H1 (cell line): ENCODE measurements around the gene ZFPL1. TPM values are rescaled to one million over a fixed set of nuclear protein-coding genes. Genes with fewer than 3 reads are reported as not detected.

Experiments
- CTCF ChIA-PET: fragments of 300-600 bp; sonication (Branson Sonifier 250); formaldehyde crosslinking; loops from one replicate; lab custom pipeline; 2021; ENCODE audit not compliant: partially characterized antibody; lab: Charles Lee
- POLR2A ChIA-PET: fragments of 300-600 bp; sonication (Branson Sonifier 250); formaldehyde crosslinking; loops from one replicate; lab custom pipeline; 2021; ENCODE audit warnings: inconsistent platforms; ENCODE audit not compliant: partially characterized antibody; lab: Charles Lee
- DNase-seq, 2 experiments: peaks; one replicate each; pipeline versions ENCODE4 v3.0.0 to v3.0.0-alpha.2; 2010 to 2022; ENCODE audit warnings: low spot score in 2 of 2, low read depth in 1 of 2, mixed read lengths in 1 of 2
- FAIRE-seq: peaks from 2 replicates; lab custom pipeline; 2011; peaks lifted over from hg19 to GRCh38; lab: Jason Lieb, UNC
- H2AFZ ChIP-seq: 2 replicates; pipeline ENCODE4 v1.8.1; 2012; ENCODE audit warnings: low read length, inconsistent platforms
- H2AK5ac ChIP-seq: 2 replicates; pipeline ENCODE4 v1.6.1; 2013; ENCODE audit warnings: low read depth, low read length
- H2BK120ac ChIP-seq: replicated peaks from 2 replicates; pipeline ENCODE3; 2013; ENCODE audit warnings: low read depth, low read length, inconsistent platforms
- H2BK12ac ChIP-seq: 2 replicates; pipeline ENCODE4 v1.6.1; 2013; ENCODE audit warnings: low read depth, low read length
- H2BK15ac ChIP-seq: 2 replicates; pipeline ENCODE4 v1.6.1; 2013; ENCODE audit warnings: low read length
- H2BK20ac ChIP-seq: 2 replicates; pipeline ENCODE4 v1.6.1; 2013; ENCODE audit warnings: low read length
- H2BK5ac ChIP-seq: 2 replicates; pipeline ENCODE4 v1.6.1; 2013; ENCODE audit warnings: low read depth, low read length
- H3K14ac ChIP-seq: 2 replicates; pipeline ENCODE4 v1.6.1; 2013; ENCODE audit warnings: inconsistent platforms; ENCODE audit not compliant: insufficient read length
- H3K18ac ChIP-seq: 2 replicates; pipeline ENCODE4 v1.6.1; 2013; ENCODE audit warnings: low read length; ENCODE audit errors: extremely low read depth
- H3K23ac ChIP-seq: 2 replicates; pipeline ENCODE4 v1.6.1; 2013; ENCODE audit warnings: inconsistent platforms; ENCODE audit not compliant: insufficient read length
- H3K23me2 ChIP-seq: 2 replicates; pipeline ENCODE4 v1.6.1; 2013; ENCODE audit warnings: low read depth, low read length
- H3K27ac ChIP-seq: 2 replicates; pipeline ENCODE4 v1.6.1; 2011; ENCODE audit warnings: low read depth, low read length, inconsistent platforms
- H3K27me3 ChIP-seq, 4 experiments: replicated peaks in 1 of 4; 1 replicate in 1 of 4; 2 replicates in 3 of 4; pipeline versions ENCODE4 v1.6.1 to v1.8.1; 2011 to 2013; ENCODE audit warnings: low read length in 3 of 4, mild to moderate bottlenecking in 3 of 4, inconsistent platforms in 2 of 4, mixed read lengths in 2 of 4, moderate library complexity in 1 of 4; ENCODE audit not compliant: control insufficient read depth in 3 of 4, insufficient read depth in 3 of 4; ENCODE audit errors: extremely low read depth in 1 of 4
- H3K36me3 ChIP-seq, 4 experiments: 2 replicates each; pipeline versions ENCODE4 v1.6.1 to v1.8.1; 2011 to 2013; ENCODE audit warnings: mild to moderate bottlenecking in 4 of 4, low read length in 3 of 4, moderate library complexity in 2 of 4, control low read depth in 1 of 4, inconsistent platforms in 1 of 4; ENCODE audit not compliant: insufficient read depth in 4 of 4, control insufficient read depth in 2 of 4
- H3K4ac ChIP-seq: replicated peaks from 2 replicates; pipeline ENCODE3; 2013; ENCODE audit warnings: low read length, low read depth, mixed read lengths, inconsistent platforms; ENCODE audit not compliant: insufficient read length
- H3K4me1 ChIP-seq, 4 experiments: replicated peaks in 1 of 4; 1 replicate in 1 of 4; 2 replicates in 3 of 4; pipeline versions ENCODE4 v1.6.1 to v1.8.1; 2011 to 2013; ENCODE audit warnings: low read length in 3 of 4, inconsistent platforms in 2 of 4, mixed read lengths in 1 of 4; ENCODE audit not compliant: insufficient read depth in 4 of 4, control insufficient read depth in 3 of 4
- H3K4me2 ChIP-seq, 2 experiments: 2 replicates each; pipeline versions ENCODE4 v1.6.1 to v1.8.1; 2011 to 2013; ENCODE audit warnings: low read depth in 2 of 2, low read length in 2 of 2, control low read depth in 1 of 2, inconsistent platforms in 1 of 2, mild to moderate bottlenecking in 1 of 2; ENCODE audit not compliant: insufficient read depth in 1 of 2
- H3K4me3 ChIP-seq, 4 experiments: fragments of 200-600, 300-600 bp in 1 of 4; sonication (generic), shearing (Covaris generic), sonication (Bioruptor Twin) in 1 of 4; 2 replicates each; pipeline versions ENCODE4 v1.5.1 to v1.8.1; 2011 to 2016; ENCODE audit warnings: low read length in 4 of 4, low read depth in 3 of 4, control low read depth in 2 of 4, inconsistent platforms in 2 of 4, mild to moderate bottlenecking in 2 of 4, mixed read lengths in 1 of 4, moderate library complexity in 1 of 4; ENCODE audit not compliant: insufficient read depth in 2 of 4; ENCODE audit errors: extremely low read depth in 1 of 4
- H3K56ac ChIP-seq: replicated peaks from 2 replicates; pipeline ENCODE3; 2013; ENCODE audit warnings: low read depth, mild to moderate bottlenecking, mixed read lengths, low read length, inconsistent platforms; ENCODE audit not compliant: insufficient read length
- H3K79me1 ChIP-seq: 2 replicates; pipeline ENCODE4 v1.6.1; 2013; ENCODE audit warnings: low read depth, low read length, control low read depth
- H3K79me2 ChIP-seq, 2 experiments: 2 replicates each; pipeline versions ENCODE4 v1.6.1 to v1.8.1; 2012 to 2013; ENCODE audit warnings: low read length in 2 of 2, mild to moderate bottlenecking in 2 of 2, inconsistent platforms in 1 of 2; ENCODE audit not compliant: insufficient read depth in 2 of 2, control insufficient read depth in 1 of 2
- H3K9ac ChIP-seq, 4 experiments: replicated peaks in 1 of 4; 1 replicate in 1 of 4; 2 replicates in 3 of 4; pipeline versions ENCODE4 v1.6.1 to v1.8.1; 2011 to 2013; ENCODE audit warnings: low read depth in 3 of 4, low read length in 3 of 4, control low read depth in 2 of 4, mild to moderate bottlenecking in 2 of 4, moderate library complexity in 2 of 4, inconsistent platforms in 1 of 4; ENCODE audit errors: extremely low read depth in 1 of 4
- H3K9me3 ChIP-seq, 2 experiments: 2 replicates each; pipeline versions ENCODE4 v1.6.1 to v1.8.1; 2012 to 2013; ENCODE audit warnings: mild to moderate bottlenecking in 2 of 2, moderate library complexity in 2 of 2, control low read depth in 1 of 2, inconsistent platforms in 1 of 2, low read depth in 1 of 2, low read length in 1 of 2, mixed read lengths in 1 of 2; ENCODE audit not compliant: insufficient read depth in 2 of 2
- H4K20me1 ChIP-seq, 2 experiments: replicated peaks in 1 of 2; 2 replicates each; pipeline versions ENCODE3 to v1.8.1; 2011 to 2013; ENCODE audit warnings: inconsistent platforms in 2 of 2, low read length in 2 of 2, mild to moderate bottlenecking in 1 of 2; ENCODE audit not compliant: insufficient read depth in 2 of 2, control insufficient read depth in 1 of 2
- H4K5ac ChIP-seq: 2 replicates; pipeline ENCODE4 v1.6.1; 2013; ENCODE audit warnings: low read length, low read depth, mixed read lengths, inconsistent platforms; ENCODE audit not compliant: insufficient read length
- H4K8ac ChIP-seq: 2 replicates; pipeline ENCODE4 v1.8.0; 2013; ENCODE audit warnings: mild to moderate bottlenecking, moderate library complexity, low read length, inconsistent platforms; ENCODE audit not compliant: insufficient read depth; ENCODE audit errors: extremely low read depth
- H4K91ac ChIP-seq: replicated peaks from 2 replicates; pipeline ENCODE3; 2013; ENCODE audit warnings: low read length, mixed read lengths, inconsistent platforms; ENCODE audit not compliant: insufficient read length
- EZH2 ChIP-seq: fragments of 200-600 bp; sonication (generic); IDR thresholded peaks from 2 replicates; pipeline ENCODE4 v1.7.1; 2012; ENCODE audit warnings: low read depth, mild to moderate bottlenecking, moderate library complexity, low read length, inconsistent platforms; ENCODE audit not compliant: severe bottlenecking
- WGBS, 2 experiments: shearing (Covaris generic) in 1 of 2; methylation state at CpG; one replicate each; pipeline versions ENCODE4 v1.1.6 to v1.1.7; 2013 to 2015; ENCODE audit warnings: low lambda C conversion rate in 2 of 2, mixed read lengths in 2 of 2, inconsistent platforms in 1 of 2, low coverage in 1 of 2, missing lambda C conversion rate in 1 of 2; ENCODE audit not compliant: insufficient replicate concordance in 2 of 2, insufficient coverage in 1 of 2, insufficient read length in 1 of 2; ENCODE audit errors: extremely low coverage in 1 of 2, missing lambda C conversion rate in 1 of 2; 5-methylcytosine and 5-hydroxymethylcytosine counted together
- polyA plus RNA-seq, 7 experiments: library from polyadenylated mRNA; depleted of rRNA in 3 of 7; stranded (reverse) in 5 of 7; unstranded in 2 of 7; fragments of >200 nt in 5 of 7; fragments of 200-250 nt in 2 of 7; gene quantifications; 1 replicate in 5 of 7; 2 replicates in 1 of 7; 4 replicates in 1 of 7; pipeline versions ENCODE4 v1.2.1 to v1.2.3, GENCODE V29; 2011 to 2013; ENCODE audit warnings: missing spikeins in 2 of 7, mixed read lengths in 2 of 7
- total RNA-seq: library from RNA; stranded (reverse); fragmentation: NEBNext Ultra II Directional; extraction: Animal tissue kit (Norgen Biotek cat#: 25700); gene quantifications from 2 replicates; pipeline ENCODE4 v1.2.1, GENCODE V29; 2021

ZFPL1 gene
- total and polyA plus RNA-seq, 2 of the 8 experiments (the other 6 are each of a cell fraction or from before 2014, with no cell fraction given), result 21.5 to 76.8 TPM

DNA sequence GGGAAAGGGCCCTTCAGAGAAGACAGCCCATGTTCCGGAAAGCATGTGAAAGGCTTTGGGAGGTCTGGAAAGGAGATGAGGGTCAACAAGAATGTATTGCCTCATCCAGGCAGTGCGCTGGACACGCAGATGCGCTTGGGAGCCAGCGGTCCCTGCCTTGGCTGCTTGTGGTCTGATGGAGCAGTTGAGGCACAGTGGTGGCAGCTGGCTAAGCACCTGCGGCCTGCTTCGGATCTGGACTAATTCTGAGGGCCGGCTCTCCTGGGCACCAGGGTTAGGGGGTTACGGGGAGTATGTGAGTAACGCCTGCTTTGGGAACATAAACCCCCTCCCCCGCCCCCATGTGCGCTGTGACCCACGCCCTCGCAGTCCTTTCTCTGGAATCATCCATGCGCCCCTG is 23.1 kb downstream of the ZFPL1 start:
- H2AFZ ChIP-seq, result no peak overlapping the region
- H4K8ac ChIP-seq, result no peak overlapping the region
- H2BK20ac ChIP-seq, result no peak overlapping the region
- no peak overlapping the region for H2BK120ac ChIP-seq
- peaks cover 3% of the 10 kb centered on the region; the same call in 1 of the 2 replicates for H3K23me2 ChIP-seq
- no peaks in the 10 kb centered on the region for H3K9me3 ChIP-seq
- no peaks in the 10 kb centered on the region for H3K27me3 ChIP-seq
- no peak overlapping the region for H2AK5ac ChIP-seq
- no peak overlapping the region for H2BK12ac ChIP-seq
- no peak overlapping the region for H2BK15ac ChIP-seq
- no peak overlapping the region for H3K4me3 ChIP-seq
- peaks cover 0 to 13% (median 0%) of the 10 kb centered on the region in 4 experiments; a peak in 2 of 8 replicates for H3K36me3 ChIP-seq
- H3K56ac ChIP-seq, result no peak overlapping the region
- CTCF ChIA-PET, result interaction anchor here (0.7 to 7.9 kb wide), 5 partner anchors 9 to 93 kb away, joined by 3 to 85 read pairs (median 12); partner anchors contain the start of genes ARL2 and ZNHIT2
- H3K4me2 ChIP-seq, result no peak overlapping the region
- no peaks in the 10 kb centered on the region; a peak in 1 of 4 replicates for H3K79me2 ChIP-seq
- H3K27ac ChIP-seq, result no peak overlapping the region
- FAIRE-seq (no peak), DNase-seq (peak in 1 of 2 experiments; percentile 39)
- POLR2A ChIA-PET, result interaction anchor here (1.2 to 17.4 kb wide), 4 partner anchors 9 to 24 kb away, joined by 5 to 305 read pairs (median 12); partner anchors contain the start of gene SYVN1
- no peak overlapping the region for H2BK5ac ChIP-seq
- no peak overlapping the region for H3K18ac ChIP-seq
- H3K79me1 ChIP-seq, result 0 out of 2 replicates have a peak, but pooled peaks cover 3% of the 10 kb centered on the region
- no peak overlapping the region for H3K9ac ChIP-seq
- 97% methylated on average over 15 of the region's 15 CpGs; no CpG with 5 or more reads in 1 of the 2 experiments for WGBS, 2 experiments
- H4K20me1 ChIP-seq, result peaks cover 0 to 23% of the 10 kb centered on the region in 2 experiments
- H3K14ac ChIP-seq, result no peak overlapping the region
- no peak overlapping the region for H3K23ac ChIP-seq
- TF ChIP-seq EZH2, result no peak
- H3K4me1 ChIP-seq, result peaks cover 0 to 10% (median 7%) of the 10 kb centered on the region in 4 experiments; a peak in 6 of 7 replicates
- no peak overlapping the region for H4K5ac ChIP-seq
- no peak overlapping the region for H3K4ac ChIP-seq
- no peak overlapping the region for H4K91ac ChIP-seq
